ENCODE data around the gene CD247.

CD247 gene

DNA sequence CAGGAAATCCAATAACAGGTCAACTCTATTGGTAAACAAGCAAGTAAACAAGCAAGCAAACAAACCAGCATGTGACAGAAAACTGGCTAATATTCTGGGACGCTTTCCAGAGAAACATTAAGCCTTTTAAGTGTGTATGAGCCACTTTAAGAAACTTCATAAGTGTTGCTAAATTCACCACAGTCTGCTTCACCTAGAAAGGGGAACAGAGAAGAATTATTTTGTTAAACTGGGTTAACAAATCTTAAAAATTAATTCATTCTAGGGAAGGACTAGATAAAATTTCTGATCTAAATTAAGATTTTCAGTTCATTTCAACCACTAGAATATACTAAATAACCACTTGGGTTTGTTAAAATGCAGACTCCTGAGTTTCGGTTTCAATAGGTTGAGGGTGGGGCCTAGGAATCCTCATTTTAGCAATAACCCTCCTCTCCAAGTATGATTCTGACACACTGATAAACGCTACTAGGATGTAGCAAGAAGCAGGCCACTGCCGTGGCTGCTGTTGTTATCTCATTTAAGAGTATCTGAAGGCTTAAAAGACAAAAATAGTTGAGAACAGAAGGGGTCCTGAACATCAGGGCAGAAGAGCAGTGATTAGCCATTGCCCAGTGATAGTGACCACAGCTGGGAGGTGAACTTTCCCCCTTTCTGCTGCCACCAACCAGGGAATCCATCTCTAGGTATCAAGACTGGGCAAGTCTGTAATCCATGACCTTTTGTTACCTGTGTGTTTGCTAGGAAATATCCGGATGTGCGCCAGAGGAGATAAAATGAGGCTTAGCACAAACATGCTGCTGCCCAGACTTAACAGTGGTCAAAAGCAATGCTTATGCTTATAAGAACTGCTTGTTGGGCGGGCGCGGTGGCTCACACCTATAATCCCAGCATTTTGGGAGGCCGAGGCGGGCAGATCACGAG lies 24.0 kb upstream of the CD247 start:
- no peak for DNase-seq (ENCODE audit: low read depth)

DNA sequence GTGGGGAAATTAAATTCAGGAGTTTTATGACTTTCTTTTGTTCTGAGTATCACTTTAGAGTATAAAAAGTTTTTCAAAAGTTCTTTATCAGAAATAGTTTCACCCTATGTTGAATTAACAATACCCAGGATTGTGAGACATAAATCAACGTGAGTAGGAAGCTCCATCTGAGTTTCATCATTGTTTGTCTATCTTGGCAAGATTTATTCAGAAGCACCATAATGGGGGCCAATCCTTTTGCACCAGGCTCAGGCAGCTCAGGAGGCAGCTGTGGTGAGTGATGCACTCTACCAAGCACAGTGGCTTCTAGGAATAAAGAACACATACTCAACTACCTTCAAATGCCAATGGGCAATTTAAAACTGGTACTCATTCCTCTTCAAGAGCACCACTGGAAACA lies 23.3 kb upstream of the CD247 start:
- no peak for DNase-seq (ENCODE audit: low read depth)

DNA sequence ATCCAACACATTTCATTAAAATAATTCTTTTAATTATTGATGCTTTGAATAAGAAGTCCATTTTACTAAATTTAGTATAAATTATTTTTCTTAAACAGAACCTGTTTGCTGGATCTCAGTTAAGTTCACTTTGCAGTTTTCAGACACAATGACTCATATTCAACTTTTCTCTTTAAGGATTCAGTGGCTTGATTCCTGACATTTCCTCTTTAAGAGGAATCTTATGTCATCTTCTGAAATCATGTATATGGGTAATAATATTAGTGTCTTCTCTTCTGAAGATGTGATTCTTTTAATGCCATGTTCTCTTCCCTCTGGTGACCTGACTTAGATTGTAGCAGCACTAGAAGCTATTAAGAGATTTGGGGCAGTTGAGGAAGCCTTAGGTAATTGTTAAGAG lies 22.7 kb upstream of the CD247 start:
- no peak for DNase-seq (ENCODE audit: low read depth)

DNA sequence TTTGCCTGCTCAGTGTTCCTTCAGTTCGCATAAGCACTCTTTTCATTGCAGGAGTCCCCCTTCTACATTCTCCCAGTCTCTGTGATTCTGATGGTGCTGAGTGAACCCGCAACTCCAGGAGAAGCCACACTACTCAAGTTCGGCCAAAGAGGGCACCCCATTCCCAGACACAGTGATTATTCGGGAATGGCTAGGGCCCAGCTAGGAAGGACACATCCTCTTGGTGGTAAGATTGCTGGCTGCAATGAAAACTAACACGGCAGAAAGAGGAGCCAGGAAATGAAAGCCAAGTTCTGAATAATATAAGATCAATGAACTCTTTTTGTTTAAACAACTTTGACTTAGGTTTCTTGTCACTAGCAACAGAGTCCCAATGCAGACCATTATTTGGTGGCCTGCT lies 20.3 kb upstream of the CD247 start:
- no peak for DNase-seq (ENCODE audit: low read depth)

GRCh38 chr1:167533851-167534300 lies 15.5 kb upstream of the CD247 start:
- peak; percentile 45 for DNase-seq (ENCODE audit: low read depth)

- no peak for DNase-seq (ENCODE audit: low read depth)
Measured at GRCh38 chr1:167532964-167533824, 14.9 kb upstream of the CD247 start.

DNA sequence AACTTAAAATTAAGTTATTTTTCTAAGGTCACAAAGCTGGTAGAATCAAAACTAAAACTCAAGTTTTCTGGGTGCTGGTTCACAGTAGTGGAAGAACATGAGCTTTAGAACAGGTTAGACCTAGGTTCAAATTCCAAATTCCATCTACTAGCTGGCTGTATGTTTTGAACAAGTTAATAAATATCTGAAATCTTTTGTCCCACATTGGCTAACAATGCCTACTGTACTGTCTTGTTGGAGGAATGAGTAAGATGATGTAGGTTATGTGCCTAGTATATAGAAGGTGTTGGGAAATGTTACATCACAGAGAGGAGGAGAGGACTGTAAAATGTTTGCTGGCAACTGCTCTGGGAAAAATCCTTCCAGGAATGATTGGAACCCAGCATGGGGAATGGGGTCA lies 14.0 kb upstream of the CD247 start:
- DNase-seq (ENCODE audit: low read depth): no peak

DNA sequence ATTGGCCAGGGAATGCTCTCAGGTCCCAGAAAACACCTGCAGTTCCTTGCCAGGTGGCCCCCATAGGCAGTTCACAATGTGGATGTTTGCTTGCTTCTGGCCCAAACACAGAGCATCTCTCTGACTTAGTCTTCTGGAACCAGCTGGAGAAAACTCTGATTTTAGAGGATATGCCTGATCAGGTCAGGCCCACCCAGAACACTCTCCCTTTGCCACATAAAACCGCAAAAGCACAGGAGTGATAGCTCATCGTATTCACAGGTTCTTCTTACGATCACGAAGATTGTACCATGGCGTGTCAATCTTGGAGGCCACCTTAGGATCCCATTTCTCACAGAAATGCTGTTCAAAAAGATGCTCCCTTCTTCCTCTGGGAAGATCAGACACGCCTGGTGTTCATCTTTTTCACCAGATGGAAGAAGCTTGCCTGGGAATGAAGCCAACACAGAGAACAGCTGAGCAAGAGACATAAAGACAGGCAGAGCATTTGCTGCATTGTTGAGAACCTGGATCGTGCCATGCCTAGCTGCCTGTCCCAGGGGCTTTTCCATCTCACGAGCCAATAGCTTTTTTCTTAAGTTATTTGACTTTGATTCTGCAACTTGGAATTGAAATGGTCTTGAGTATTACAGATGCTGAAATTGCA lies 11.6 kb upstream of the CD247 start:
- no peak for DNase-seq (ENCODE audit: low read depth)

DNA sequence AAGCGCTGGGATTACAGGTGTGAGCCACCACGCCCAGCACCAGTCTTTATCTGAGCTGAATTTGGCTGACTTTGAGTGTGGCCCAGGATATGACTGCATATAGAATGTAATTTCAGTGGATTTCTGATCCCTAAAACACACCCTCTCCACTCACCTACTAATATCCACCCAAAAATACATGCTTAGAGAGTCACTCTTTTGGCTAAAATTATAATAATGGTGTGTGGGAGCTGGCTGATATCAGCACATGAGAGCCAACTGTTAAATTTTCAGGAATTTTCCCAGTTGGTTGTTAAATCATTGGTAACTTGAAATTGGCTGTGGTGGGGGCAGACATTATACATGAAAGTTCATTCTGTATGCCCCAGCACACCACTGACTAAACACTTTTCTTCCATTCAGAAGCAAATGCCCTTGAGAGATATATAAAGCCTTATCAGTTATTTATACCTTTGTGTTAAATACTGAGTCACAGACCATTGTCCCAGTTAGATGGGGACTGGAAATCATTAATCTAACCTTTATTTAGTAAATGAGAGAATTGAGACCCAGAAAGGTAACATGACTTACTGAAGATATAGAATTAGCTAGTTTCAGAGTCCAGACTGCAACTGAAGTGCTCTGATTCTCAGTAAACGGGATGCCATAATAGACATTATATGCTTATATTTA lies 9.9 kb upstream of the CD247 start:
- DNase-seq (ENCODE audit: low read depth): no peak

DNA sequence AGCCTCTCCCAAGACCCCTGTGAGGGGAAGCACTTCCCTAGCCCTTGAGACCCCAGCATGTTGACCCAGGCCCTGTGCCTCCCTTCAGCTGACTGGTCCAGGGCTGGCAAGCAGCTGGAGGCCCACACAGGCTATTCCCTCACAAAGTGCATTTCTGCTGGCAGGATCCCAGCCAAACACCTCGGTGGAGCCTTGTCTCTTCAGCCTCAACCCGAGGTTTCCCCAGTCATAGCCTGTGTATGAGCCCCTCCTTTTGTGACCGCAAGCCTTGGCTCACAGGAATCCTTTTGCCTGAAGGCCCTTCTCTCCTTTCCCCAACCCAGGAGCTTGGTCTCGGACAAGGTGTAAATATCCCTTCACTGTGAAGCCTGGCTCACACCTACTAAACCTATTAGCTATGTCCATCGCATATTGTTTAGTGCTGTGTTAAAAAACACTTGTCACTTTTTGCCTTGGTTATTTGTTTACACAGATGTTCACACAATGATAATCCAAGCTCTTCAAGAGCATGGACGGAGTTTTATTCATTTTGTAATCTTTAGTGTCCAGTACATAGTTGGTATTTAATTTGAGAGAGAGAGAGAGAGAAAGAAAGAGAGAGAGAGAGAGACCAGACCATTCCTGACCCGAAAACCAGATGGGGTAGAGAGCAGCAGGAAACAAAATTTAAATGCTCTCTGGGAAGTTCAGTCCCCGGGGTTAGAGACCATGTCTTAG lies 8.5 kb upstream of the CD247 start:
- DNase-seq (ENCODE audit: low read depth): no peak

- no peak for DNase-seq (ENCODE audit: low read depth)
Measured at GRCh38 chr1:167524651-167525050, 6.3 kb upstream of the CD247 start.

GRCh38 chr1:167522246-167522645 lies 3.9 kb upstream of the CD247 start:
- no peak for DNase-seq (ENCODE audit: low read depth)

DNA sequence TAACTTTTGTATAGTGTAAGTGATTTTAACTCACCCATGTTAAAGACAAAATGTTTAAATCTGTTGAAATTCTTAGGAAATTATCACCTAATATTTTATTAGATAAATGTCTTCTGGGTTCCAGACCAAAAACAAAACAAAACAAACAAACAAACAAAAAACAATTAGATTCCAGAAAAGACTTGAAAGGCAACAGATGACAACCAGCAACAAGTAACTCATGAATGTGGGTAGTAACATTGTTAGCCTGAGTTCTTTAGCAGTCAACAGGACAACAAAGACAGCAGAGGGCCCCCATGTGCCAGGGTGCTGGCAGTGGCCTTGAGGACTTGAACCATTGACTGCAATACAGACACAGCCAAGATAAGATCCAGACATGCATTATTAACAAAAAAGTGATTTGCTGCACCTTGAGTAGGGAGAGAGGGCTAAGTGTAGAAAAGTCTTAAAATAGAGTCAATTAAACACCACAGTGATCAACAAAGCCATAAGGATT lies 2.4 kb upstream of the CD247 start:
- no peak for DNase-seq (ENCODE audit: low read depth)

GRCh38 chr1:167517535-167518330 lies 596 bp downstream of the CD247 start:
- peak; percentile 87 for DNase-seq (ENCODE audit: low read depth)

GRCh38 chr1:167516404-167517388 lies 1.6 kb downstream of the CD247 start:
- DNase-seq (ENCODE audit: low read depth): no peak

GRCh38 chr1:167515893-167516321 lies 2.4 kb downstream of the CD247 start:
- no peak for DNase-seq (ENCODE audit: low read depth)

DNA sequence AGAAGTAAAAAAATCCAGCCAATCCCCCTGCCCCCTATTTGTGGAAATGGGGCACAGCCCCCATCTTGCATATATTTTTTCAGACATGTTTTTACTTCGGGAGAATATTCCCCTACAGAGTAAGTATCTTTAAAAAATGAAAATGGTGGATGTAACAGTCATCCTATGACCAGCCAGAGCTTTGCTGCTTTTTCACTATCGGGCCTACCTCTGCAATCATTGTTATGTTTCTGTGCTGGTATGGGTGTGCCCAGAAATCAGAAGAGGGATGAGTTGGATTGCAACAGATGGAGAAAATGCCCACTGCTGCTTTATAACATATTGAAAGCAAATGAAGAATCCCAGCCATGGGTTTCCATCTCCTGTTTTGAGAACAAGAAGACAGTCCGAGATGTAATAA lies 2.9 kb downstream of the CD247 start:
- DNase-seq (ENCODE audit: low read depth): no peak

DNA sequence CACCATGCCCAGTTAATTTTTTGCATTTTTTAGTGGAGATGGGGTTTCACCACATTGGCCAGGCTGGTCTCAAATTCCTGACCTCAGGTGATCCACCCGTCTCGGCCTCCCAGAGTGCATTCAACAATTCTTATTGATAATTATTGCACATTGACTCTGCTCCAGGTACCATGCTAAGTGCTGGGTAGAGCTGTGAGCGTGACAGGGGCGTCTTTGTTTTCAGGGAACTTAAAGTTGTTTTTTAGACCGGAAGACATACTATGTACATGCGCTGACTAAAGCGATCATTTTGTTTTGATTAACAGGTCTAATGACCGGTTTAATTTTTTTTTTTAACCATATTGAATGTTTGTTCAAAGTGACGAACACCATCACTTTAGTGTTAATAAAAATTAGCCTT lies 4.0 kb downstream of the CD247 start:
- no peak for DNase-seq (ENCODE audit: low read depth)

All from activated T-helper 9 cell treated with anti-CD3 and anti-CD28 coated beads, Interleukin-2, amount 50 U/mL, for 16 hours (primary cell).